NCI-H146 (cell line): ENCODE data around the gene TGFB2.
A peak's percentile ranks its signal among the peaks of the same experiment; 100 is the strongest.

ENCODE experiments used
- DNase-seq: peaks from one replicate; lab custom pipeline; 2025; lab: John Stamatoyannopoulos, UW

Gene TGFB2

DNA sequence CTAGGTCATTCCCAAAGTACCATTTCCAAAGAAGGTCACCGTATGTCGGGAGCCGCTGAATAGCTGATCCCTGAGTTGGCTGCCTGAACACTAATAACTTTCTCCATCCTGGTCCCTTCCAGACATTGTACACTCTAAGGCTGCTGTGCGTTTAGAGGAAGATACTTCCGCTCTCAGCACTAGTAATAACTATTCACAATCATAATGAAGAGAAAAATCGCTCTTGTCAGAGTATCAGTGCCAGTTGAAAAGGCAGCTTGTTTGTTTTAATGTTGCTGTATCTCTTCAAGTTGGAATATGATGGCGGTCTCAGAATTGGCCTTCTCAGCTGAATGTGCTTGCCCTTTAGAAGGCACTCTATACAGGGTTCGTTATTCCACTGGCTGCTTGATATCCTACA, 43.5 kb downstream of the TGFB2 start:
- DNase-seq = no peak

DNA sequence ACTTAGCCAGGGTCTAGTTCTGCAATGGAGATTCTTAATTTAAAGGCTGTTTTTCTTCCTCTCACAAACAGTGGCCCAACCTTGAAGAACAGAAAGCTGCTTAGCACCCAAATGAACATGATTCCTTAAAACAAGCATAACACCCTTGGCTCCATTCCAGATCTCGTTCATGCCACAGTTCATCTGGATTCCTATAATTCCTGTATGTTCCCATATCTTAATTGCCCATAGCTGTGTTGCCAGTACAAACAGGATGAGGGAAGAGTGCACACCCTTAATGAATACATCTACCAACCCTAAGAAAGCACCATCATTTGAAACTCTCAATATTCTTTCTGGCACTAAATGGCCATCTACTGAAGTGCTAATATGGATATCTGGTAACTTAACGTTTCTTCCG, 45.5 kb downstream of the TGFB2 start:
- peak; percentile 12 for DNase-seq

DNA sequence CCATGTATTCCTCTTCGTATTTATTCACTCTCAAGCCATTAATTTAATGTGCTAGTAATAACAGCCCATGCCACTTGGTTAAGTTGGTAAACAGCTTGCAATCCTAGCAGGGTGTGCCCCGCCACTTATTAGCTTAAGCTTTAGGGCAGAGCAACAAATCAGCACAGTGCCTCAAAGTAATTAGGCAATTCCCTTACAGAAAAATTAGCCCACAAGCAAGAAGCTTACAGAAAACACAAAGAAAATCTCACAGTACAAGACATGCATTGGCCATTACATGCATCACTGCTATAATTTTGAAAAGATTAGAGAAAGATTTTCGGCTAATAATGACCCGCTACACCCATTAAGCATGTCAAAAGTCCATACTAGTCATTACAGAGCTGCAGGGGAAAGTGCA, 47.6 kb downstream of the TGFB2 start:
- DNase-seq = no peak

DNA sequence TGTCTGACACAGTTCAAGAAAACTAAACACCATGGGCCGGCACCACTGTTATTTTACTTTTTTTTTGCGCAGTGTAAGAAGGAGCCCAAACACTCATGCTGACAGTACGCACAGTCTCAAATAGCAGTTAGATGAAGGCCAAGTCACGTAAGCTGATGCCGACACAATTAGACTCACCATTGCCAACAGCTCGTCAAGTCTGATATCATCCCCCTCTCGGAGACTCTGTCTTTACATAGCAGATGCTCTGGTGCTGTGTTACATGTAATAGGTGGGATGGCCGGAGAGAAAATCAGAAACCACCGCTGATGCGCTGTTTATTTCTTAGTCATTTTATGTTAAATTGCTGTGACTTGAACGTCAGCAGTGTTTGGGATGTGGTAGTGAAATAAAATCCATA, 49.3 kb downstream of the TGFB2 start:
- no peak for DNase-seq

DNA sequence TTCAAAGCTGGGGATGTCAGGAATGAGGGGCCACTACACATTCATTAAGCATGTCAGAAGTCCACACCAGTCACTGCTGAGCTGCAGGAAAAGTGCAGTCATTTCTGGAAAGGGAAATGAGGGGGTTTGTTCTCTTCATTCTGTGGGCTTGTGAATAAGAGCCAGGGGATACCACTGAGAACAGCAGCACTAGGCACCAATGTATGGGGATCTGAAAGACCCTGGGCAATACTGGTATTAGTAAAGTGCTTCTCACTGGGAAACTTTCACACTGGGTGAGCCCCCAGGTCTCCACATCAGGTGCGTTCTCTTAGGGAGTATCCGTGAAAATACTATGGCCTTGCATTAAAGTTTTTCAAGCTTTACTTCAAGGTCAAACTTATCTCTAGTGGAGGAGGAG, 49.9 kb downstream of the TGFB2 start:
- DNase-seq = no peak

DNA sequence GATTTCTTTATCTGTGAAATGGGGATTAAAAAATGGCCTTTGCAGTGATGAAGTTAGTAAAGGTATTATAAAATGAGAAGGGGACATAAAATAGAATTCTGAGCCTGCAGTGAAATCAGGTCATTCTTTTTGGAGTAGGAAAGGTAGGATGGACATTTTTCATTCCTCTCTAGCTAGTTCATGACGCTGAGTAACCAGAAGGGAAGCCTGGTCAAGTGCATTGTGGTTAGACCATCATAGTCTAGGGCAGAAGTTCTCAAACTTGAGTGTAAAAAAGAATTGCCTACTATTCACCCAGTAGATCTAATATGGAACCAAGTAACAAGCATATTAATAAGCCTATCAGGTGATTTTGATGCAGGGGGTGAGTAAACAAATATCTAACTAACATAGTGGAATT, 50.8 kb downstream of the TGFB2 start:
- no peak for DNase-seq

DNA sequence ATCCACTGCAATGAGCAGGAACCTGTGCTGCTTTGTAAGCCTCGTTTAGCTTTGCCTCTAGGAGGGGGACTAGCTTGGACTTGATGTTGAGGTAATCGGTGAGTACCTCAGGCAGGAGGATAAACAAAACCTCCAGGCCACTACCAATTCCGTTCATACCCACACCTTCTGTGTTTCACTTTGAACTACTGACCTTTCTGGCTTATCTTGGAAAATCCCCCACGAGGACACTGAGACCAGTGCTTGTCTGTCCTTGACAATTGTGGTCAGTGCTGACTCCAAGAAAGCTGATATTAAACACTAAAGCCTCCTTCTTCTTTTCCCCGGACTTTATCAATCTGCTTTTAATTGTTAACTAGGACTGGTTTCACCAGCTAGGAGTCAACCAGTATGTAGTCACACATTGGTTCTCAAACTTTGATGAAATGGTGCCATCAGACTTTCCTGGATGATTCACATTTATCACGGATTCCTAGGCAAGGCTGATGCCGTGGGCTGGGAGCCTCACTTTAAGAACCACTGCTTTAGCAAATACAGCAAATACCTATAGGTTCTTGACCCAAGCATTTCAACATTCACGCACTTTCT, 52.7 kb downstream of the TGFB2 start:
- DNase-seq = no peak

DNA sequence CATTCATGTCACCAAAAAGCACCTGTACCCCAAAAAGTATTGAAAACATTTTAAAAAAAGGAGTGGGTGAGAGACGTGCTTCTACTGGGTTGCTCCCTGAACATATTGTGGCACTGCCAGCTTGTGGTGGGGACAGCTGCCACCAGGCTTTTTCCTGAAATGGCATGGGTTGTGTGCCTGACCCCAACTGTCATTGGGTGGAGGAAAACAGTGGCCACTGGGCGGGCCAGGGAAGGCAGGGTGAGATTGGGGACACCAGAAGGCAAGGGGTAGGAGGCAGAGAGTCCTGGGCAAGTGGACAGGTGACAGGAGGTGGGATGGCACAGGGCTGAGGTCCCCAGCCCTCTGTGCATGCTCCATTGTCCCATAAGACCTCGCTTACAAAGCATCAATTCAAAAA, 55.5 kb downstream of the TGFB2 start:
- DNase-seq = no peak

DNA sequence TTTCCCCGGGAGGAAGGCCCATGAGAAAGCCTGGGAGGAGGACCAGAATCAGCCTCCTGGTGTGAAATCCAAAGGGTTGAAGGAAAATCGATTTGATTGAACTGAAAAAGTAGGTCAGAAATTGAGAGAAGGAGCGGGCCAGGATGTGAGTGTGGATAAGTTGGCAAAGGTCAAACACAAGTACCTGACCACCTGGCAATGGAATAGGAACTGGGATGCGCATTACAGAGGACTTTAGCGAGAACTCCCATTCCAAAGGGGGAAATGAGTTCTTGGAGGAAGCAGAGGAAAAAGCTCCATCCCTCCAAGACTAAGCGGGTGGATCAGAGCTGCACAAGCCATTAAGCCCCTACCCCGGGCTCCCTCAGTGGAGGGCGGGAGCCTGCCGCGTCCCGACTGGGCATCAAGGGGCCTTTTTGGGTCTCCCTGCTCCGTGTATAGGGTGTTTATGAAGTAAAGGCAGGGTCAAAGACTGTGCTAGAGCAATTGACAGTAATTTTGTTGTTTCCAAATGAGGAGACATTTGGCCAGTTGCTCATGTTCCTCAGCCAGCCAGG, 56.4 kb downstream of the TGFB2 start:
- no peak for DNase-seq

DNA sequence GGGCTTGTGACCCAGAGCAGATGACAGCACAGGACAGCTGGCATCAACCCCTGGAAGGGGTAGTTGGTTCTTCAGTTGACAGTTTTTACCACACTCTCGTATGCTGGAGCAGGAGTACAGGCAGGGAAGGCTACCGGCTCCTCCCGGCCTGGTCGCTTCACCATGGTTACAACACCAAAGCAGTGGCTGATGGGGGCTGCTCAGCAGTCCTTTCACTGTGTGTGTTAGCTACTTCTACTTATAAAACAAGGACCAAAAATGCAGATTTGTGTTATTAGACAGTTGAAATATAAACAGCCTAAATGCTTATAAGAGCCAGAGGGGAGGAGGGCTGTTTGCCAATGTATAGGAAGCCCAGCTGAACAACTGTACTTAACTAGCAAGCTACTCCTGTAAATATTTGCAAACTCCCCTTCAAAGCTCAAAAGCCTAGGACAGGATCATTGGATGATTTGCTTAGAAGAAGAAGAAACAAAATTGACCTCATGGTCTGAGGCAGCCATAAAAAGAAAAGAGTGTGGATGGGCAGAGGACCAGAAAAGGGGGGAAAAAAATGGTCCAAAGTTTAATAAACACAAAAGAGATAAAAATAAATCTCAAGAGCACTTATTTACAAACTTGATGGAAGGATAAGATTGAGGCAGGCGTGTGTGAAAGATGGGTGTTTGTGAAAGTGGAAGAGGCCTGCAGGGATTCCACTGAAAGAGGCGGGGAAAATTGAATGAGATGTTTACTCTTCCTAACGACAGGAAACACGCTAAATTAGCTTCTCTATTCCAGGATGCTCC, 57.1 kb downstream of the TGFB2 start:
- peak; percentile 65 for DNase-seq

DNA sequence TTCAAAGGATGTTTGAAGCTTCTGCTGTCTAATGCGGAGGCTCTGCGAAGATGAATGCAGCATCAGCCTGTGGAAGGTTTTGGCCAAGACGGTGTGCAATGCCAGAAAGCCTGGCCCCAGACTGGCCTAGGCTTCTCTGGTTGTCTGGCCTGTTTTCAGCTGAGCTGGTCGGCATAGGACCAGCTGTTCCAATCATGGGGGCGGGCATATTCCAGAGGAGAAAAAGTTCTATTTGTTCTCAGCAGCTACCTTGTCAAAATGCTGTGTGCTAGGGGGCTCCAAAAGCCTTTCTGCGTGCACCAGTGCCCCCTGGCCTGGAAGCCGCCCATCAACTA, 57.6 kb downstream of the TGFB2 start:
- no peak for DNase-seq

DNA sequence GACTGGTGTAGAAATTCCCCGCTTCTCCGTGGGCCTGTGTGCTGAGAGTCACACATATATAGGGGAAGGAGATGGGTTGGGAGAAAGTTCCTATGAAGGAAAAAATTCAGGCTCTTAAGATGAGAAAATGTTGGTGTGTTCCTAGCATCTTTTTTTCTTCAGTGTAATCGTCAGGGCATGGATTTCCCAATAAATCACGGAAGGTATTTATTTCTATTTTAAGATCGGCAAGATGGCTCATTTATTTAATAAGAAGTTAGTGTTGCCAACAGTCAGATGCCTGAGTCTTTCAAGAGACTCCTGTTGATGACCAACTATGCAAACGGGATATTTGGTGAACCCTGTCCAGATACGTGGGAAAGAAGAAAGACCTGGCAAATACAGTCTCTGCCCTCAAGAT, 58.2 kb downstream of the TGFB2 start:
- no peak for DNase-seq

DNA sequence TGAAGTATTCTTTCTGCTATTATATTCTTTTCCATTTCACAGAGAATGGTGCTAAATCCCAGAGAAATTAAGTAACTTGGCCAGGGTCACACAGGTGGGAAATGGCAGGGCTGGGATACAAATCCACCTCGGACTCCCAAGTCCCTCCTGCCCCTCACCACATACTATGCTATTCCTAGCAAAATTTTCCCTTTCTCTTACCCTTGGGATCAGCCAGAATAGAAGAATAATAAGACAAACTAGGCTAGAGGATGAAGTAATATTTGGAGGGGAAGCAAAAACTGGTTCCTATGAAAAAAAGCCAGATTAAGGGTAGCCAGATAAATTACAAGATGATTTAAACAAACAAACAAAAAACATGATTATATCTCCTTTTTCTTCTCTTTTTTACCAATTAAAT, 62.5 kb downstream of the TGFB2 start:
- DNase-seq = no peak

DNA sequence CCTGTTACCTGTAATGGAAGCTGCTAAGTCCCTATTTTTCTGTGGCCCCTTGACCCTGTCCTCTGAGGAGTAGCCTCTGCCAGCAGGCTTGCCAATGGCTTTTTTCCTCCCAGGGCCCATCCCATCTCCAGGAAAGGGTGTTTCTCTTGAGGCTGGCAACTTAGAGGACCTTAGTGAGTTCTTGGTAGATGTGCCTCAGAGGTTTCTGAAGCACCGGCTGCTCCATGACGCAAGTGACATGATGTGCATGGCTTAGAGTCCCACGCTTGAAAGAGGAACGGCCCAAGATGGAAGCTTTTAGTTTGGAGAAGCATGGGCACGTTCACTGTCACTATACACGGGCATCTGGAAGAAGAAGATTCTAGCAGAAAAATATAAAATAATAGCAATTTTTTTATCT, 63.0 kb downstream of the TGFB2 start:
- no peak for DNase-seq

DNA sequence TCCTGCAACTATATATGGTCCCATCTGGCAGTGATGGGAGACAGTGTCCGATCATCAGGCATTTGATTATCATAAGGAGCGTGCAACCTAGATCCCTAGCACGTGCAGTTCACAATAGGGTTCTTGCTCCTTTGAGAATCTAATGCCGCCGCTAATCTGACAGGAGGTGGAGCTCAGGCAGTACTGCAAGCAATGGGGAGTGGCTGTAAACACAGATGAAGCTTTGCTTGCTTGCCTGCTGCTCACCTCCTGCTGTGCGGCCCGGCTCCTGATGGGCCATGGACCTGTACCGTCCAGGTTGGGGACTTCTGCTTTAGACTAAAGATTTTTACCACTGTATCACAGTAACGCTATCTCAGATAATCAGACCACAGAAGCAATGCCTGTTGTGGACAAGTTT, 63.8 kb downstream of the TGFB2 start:
- peak; percentile 20 for DNase-seq

DNA sequence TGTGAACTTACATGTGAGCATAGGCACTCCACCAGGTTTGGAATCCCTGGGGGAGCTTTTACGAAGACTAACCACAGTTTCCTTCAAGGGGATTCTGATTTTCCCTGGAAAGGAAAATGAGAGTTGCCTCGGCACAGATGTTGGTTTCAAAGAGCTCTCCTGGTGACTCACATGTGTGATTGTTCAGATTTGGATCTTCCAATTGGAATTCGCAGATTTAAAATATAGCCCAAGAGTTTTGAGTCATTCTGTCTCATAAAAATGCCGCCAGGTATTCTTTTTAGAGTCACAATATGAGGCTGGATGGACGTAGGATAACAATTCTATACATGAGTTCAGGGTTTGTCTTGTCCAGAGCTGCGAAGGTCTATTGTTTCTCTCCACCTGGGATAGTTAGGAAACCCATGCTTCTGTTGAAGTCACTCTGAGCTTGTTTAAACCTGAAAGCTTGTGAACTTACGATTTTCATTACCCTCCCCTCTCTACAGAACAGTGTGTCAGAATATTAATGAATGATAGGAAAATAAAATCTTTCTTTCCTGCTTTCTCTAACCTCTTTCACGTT, 64.9 kb downstream of the TGFB2 start:
- DNase-seq = no peak

DNA sequence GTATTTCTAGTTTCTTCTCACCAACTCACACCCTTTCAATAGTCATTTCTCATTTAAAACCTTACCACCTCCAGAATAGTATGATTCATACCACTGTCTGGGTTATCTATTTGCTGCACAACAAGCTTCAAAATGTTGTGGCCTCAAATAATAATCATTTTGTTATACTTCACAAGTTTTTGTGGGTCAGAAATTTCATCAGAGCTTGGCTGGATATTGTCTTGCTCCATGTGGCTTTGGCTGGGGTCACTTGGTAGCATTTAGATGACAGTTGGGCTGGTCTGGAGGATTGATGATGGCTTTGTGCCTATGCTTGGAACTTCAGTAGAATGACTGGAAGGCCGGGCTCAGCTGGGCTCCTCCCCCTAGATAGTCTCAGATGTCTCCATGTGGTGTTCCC, 66.0 kb downstream of the TGFB2 start:
- no peak for DNase-seq

DNA sequence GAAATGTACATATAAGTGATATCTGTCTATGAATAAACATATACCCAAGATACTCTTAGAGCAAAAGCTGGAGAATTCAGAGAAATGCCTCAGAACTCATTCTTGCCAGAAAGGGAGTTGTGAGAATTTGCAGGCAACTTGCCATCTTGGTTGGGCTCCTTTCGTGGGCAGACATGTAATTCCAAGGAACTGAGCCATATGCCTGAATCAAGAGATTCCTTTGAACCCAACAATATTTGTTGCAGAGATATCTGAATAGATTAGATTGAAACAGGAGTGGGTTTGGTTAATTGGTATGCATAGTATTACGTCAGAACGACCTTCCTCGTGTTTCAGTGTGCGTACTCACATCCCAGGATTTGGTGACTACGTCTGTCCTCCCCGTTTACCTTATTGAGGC, 67.0 kb downstream of the TGFB2 start:
- DNase-seq = no peak

DNA sequence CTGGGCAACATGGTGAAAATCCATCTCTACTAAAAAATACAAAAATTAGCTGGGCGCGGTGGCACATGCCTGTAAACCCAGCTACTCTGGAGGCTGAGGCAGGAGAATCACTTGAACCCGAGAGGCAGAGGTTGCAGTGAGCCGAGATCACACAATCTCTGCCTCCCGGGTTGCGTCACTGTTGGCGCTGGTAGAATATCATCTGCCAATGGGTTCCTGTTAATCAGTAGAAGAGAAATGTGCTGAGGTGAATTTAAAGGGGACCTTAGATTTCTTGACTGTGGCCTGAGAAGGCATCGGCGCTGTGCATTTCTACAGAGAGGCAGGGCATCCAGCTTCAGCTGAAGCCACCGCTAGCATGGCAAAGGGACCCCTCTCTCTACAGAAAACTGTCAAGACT, 68.0 kb downstream of the TGFB2 start:
- DNase-seq = no peak

DNA sequence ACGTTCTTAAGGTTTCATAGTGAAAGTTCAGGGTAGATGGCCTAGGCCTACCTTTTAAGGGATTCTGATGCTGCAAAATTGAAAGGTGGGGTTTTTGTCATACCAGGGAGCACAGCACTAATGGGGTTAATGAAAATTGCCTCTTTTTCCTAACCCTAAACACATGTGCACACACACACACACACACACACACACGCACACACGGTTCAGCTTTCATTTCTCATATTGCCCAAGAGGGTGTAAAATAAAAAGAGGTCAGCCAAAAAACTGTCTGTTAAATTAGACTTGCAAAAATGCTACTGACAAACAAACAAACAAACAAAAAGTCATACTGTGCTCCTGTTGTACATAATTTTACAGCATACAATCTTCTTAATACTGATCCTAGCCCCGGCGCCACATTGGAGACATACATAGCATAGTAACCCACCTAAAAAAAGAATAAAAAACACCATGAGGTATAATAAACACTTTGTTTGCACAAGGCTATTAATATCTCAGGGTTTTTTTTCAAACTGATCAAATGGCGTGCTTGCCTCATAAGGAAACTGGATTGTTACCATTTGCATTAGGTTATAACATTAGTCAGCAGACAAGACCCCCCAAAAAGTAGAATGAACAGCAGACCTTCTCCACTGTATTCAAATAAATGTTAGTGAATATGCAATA, 69.1 kb downstream of the TGFB2 start:
- no peak for DNase-seq

DNA sequence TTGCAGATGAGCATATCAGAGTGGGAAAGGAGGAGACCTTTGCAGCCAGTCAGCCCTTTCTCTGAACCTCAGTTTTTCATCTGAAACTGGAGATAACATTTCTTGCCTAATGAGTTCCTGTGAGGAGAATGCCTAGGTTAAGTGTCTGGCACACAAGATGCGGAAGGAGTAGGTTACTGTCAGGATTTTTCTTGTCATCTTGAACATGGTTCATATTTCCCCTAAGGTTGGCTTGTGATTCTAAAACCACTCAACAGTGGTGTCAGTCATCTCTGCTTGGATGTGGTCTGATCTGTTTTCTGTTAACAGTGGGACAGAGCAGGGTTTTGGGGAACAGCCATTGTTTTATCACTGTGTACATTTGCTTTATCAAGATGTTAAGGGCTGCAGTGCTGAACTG, 70.6 kb downstream of the TGFB2 start:
- no peak for DNase-seq

DNA sequence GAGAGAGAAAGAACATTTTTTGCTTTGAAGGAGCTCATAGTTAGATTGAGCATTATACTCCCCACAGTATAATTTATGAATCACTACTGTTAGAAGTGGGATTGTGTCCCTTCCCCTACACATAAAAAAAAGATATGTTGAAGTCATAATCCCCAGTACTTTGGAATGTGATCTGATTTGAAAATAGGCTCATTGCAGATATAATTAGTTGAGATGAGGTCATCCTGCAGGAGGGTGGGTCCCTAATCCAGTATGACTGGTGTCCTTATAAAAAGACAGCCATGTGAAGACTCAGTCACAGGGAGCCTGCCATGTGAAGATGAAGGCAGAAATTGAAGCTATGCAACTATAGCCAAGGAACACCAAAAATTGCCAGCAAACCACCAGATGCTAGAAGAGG, 76.4 kb downstream of the TGFB2 start:
- no peak for DNase-seq

DNA sequence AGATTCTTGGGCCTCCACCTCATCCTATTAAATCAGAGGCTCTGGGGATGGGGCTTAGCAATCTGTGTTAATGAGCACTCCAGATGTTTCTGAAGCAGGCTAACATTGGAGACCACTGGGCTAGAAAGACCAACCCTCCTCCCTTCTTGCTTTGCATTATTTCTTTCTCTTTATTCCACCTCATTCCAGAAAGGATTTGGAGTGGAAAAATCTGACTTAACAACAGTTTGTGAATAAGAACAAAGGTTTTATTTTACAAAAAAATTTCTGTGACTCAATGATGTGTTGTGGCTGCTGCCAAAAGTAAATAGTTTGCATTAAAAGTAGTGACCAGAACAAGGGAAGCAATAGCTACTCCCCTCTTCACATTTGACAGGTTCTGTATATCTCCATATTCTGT, 79.4 kb downstream of the TGFB2 start:
- DNase-seq = no peak
